ENCODE measurements around the gene PLLP. TPM values are rescaled to one million over a fixed set of nuclear protein-coding genes. Genes with fewer than 3 reads are reported as not detected.

Gene PLLP
- total and polyA plus RNA-seq, 9 of the 15 experiments (the other 6 are each of a cell fraction or from before 2014, with no cell fraction given): 0.09 to 0.96 (median 0.27) TPM

DNA sequence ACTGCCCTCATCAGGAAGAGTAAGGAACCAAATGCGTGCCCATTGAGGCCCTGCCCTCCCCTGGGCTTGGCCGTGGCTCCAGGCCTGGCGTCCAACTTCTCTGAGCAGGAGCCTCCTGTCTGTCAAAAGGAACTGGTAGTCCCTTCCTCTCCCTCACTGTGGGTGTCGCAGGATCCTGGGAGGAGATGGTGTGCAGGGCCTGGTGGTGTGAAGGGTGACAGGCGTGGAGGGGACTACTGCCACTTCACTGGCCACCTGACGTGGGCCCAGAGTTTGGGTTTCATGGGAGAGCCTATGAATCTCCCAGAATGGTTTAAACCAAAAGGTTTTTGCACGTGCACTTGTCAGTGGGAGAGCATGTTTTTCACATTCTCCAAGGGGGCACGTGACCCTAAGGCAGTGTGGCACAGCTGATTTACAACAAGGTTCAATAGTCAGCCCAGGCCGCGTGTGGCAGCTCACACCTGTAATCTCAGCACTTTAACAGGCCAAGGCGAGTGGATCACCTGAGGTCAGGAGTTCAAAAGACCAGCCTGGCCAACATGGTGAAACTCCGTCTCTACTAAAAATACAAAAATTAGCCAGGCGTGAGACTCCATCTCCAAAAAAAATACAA, 26.9 kb downstream of the PLLP start:
- 71% methylated on average over 13 of the region's 13 CpGs for WGBS (ENCODE audit: insufficient coverage, low coverage, missing lambda C conversion rate)
- peak overlapping the region in 1 of 2 experiments; percentile 61; a peak in 2 of 4 replicates for H3K9ac ChIP-seq (ENCODE audit: insufficient read depth in 1 of 2, low read depth in 2 of 2, low read length in 2 of 2)
- POLR2A ChIA-PET: interaction anchor here (0.6 to 2.4 kb wide), 3 partner anchors 9 to 979 kb away, joined by 3 to 15 read pairs (median 6); no protein-coding TSS in a partner anchor

More for the DNA sequence above, 26.9 kb downstream of the PLLP start:
- TF ChIP-seq LEF1 (IDR thresholded peaks at IDR 0.05): no peak
- no peak for TF ChIP-seq ZNF253 (CRISPR knock-in tag; conservative IDR thresholded peaks at IDR 0.05)
- TF ChIP-seq BHLHE40 (IDR thresholded peaks at IDR 0.05; ENCODE audit: low read length): peak; percentile 31; the same call in 1 of the 2 replicates
- TF ChIP-seq SMARCA4 (IDR thresholded peaks at IDR 0.05): no peak
- no peak for TF ChIP-seq ZNF274 (IDR thresholded peaks at IDR 0.05; ENCODE audit: borderline replicate concordance, low read depth, low read length)
- TF ChIP-seq GATA2 (CRISPR knock-in tag; IDR thresholded peaks at IDR 0.05): 0 out of 2 replicates have a peak, but pooled peaks have one; percentile 4
- no peak for TF ChIP-seq FIP1L1 (IDR thresholded peaks at IDR 0.05; ENCODE audit: low read depth, low read length, poor library complexity, severe bottlenecking)
- no TSS peak for BruUV-seq (replicated peaks)
- DNase-seq (ENCODE audit: extremely low read depth in 1 of 4, low spot score in 3 of 4) (no peak), ATAC-seq (no peak; the same call in 2 of the 3 replicates), FAIRE-seq (no peak)
- Histone ChIP-seq H3K9me3 (replicated peaks; ENCODE audit: control insufficient read depth, insufficient read depth, low read depth, low read length) (no peaks in the 10 kb centered on the region), H3K27ac (ENCODE audit: extremely low read depth, low read depth, low read length) (no peak overlapping the region), H3K4me1 (replicated peaks in 1 of 2; ENCODE audit: control insufficient read depth in 2 of 2, insufficient read depth in 2 of 2, low read length in 2 of 2) (peaks cover 12 to 18% of the 10 kb centered on the region in 2 experiments; a peak in 4 of 5 replicates), H3K36me3 (ENCODE audit: control insufficient read depth, insufficient read depth, low read length) (peaks cover 5% of the 10 kb centered on the region; the same call in 1 of the 3 replicates), H3K4me3 (no peak overlapping the region), H3K79me2 (ENCODE audit: control insufficient read depth, insufficient read depth, low read length) (no peaks in the 10 kb centered on the region), H2AFZ (ENCODE audit: low read depth, low read length) (no peak overlapping the region), H3K9me1 (ENCODE audit: control insufficient read depth, insufficient read depth, low read length) (no peaks in the 10 kb centered on the region), H4K20me1 (replicated peaks; ENCODE audit: control insufficient read depth, insufficient read depth, low read length) (no peaks in the 10 kb centered on the region), H3K4me2 (ENCODE audit: insufficient read depth, low read length) (no peak overlapping the region), H3K27me3 (ENCODE audit: control insufficient read depth in 2 of 2, insufficient read depth in 2 of 2, low read length in 2 of 2) (no peaks in the 10 kb centered on the region)
- in situ Hi-C loops (cut with MboI): no loop called here
- intact Hi-C loops (cut with micrococcal nuclease): no loop called here
- CTCF ChIA-PET (ENCODE audit: low intra/inter-chr PET ratio): no interaction called here

Data from K562 (cell line).